GM18520 (cell line): ENCODE results near the gene UBE2Z.
A peak's percentile ranks its signal among the peaks of the same experiment; 100 is the strongest.
"Not testable (repeated sequence)": the region's sequence is repeated elsewhere in the genome, so short reads cannot be mapped to it uniquely, and the experiment has no call there.

Experiments used
- ATAC-seq: cut with Tn5 transposase; IDR thresholded peaks from one replicate; pipeline ENCODE4 v1.9.1; 2021; ENCODE audit not compliant: unreplicated experiment

Gene UBE2Z

GRCh38 chr17:48908047-48908843, at the start of gene UBE2Z:
UBE2Z (plus strand) TSS chr17:48908407; CDS start chr17:48908504, 97 bp downstream.
- ATAC-seq: peak; percentile 74

- no peak for ATAC-seq
These were observed 48.2 kb upstream of the UBE2Z start for GRCh38 chr17:48860034-48860433.

- no peak for ATAC-seq
These were observed 47.8 kb upstream of the UBE2Z start for GRCh38 chr17:48860456-48860855.

- no peak for ATAC-seq
These were observed 39.2 kb upstream of the UBE2Z start for GRCh38 chr17:48868916-48869500.

- no peak for ATAC-seq
These were observed 38.3 kb upstream of the UBE2Z start for GRCh38 chr17:48869821-48870318.

- no peak for ATAC-seq
These were observed 37.1 kb upstream of the UBE2Z start for GRCh38 chr17:48871035-48871550.

GRCh38 chr17:48871551-48872351, 36.5 kb upstream of the UBE2Z start:
- no peak for ATAC-seq

- ATAC-seq: not testable (repeated sequence)
These were observed 35.8 kb upstream of the UBE2Z start for GRCh38 chr17:48872409-48872808.

- ATAC-seq: no peak
These were observed 35.0 kb upstream of the UBE2Z start for GRCh38 chr17:48873209-48873608.

GRCh38 chr17:48873696-48874443, 34.3 kb upstream of the UBE2Z start:
- no peak for ATAC-seq

GRCh38 chr17:48878920-48879898, 29.0 kb upstream of the UBE2Z start:
- peak; percentile 43 for ATAC-seq

GRCh38 chr17:48882272-48882671, 25.9 kb upstream of the UBE2Z start:
- ATAC-seq: no peak

GRCh38 chr17:48883171-48883570, 25.0 kb upstream of the UBE2Z start:
- no peak for ATAC-seq

- no peak for ATAC-seq
These were observed 18.1 kb upstream of the UBE2Z start for GRCh38 chr17:48890086-48890485.

GRCh38 chr17:48892940-48893645, 15.1 kb upstream of the UBE2Z start:
- ATAC-seq: no peak

- no peak for ATAC-seq
These were observed 14.3 kb upstream of the UBE2Z start for GRCh38 chr17:48893646-48894508.

GRCh38 chr17:48894886-48895285, 13.3 kb upstream of the UBE2Z start:
- no peak for ATAC-seq

GRCh38 chr17:48901241-48901640, 7.0 kb upstream of the UBE2Z start:
- no peak for ATAC-seq
